HG02623 (cell line): ENCODE data around the gene CMTM2.
"Not testable (repeated sequence)": the region's sequence is repeated elsewhere in the genome, so short reads cannot be mapped to it uniquely, and the experiment has no call there.

ENCODE experiments used
- ATAC-seq: cut with Tn5 transposase; IDR thresholded peaks from one replicate; pipeline ENCODE4 v1.9.1; 2021; ENCODE audit warnings: moderate library complexity; ENCODE audit not compliant: unreplicated experiment

CMTM2 gene

GRCh38 chr16:66552286-66553177 lies 26.7 kb upstream of the CMTM2 start, which contains the start of gene CKLF:
Gene CKLF (plus strand): TSS chr16:66552576. CDS start chr16:66552716, 140 bp downstream.
- peak; percentile 77 for ATAC-seq

GRCh38 chr16:66553223-66553622 lies 26.0 kb upstream of the CMTM2 start:
- ATAC-seq, result no peak

- ATAC-seq, result no peak
Measured at GRCh38 chr16:66554021-66554420, 25.2 kb upstream of the CMTM2 start.

GRCh38 chr16:66554495-66554894 lies 24.8 kb upstream of the CMTM2 start:
- no peak for ATAC-seq

- ATAC-seq, result no peak
Measured at GRCh38 chr16:66560107-66560506, 19.2 kb upstream of the CMTM2 start.

DNA sequence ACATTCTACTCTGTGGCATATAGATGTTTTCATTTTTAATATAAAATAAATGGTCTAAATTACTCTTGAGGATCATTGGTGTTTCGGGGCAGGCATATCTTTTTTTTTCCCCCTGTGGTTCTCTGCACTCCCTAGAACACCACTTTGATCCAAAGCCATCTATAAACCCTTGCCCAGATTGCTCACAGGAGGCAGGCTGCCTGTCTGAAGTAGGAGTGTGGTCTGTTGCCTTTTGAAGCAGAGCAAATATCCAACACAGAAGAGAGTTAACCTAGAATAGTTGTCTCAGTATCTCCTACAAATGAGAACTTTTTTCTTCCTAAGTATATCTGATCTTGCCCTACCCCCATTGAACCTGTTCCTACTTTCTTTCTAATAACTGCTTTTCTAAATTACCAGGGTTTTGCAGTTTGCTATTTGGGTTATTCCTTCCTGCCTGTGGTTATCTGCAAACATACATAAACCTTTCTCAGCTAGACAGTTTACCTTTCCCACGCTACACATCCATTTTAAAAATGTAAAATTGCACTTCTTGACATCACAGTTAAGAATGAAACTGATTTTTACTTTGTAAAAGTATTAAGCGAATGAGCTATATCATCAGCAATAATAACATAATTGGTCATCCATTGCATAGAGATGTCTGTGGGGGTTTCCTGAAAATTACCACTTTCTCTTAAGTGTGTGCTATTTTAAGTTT lies 17.7 kb upstream of the CMTM2 start:
- no peak for ATAC-seq

DNA sequence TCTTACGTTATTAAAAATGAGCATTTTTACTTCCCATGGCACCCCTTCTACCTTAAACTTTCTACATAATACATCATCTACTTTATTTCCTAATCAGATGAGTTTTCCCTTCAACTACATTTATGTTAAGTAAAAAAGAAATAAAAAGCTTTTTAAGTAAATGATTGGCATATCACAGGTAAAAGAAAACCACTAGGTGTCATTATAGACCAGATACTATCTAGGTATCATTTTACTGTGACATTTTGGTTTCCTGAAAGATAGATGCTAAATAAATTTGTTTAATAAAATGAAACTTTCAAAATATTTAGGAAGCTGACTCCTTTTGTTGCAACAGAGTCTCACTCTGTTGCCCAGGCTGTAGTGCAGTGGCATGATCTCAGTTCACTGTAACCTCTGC lies 16.9 kb upstream of the CMTM2 start:
- ATAC-seq, result no peak

DNA sequence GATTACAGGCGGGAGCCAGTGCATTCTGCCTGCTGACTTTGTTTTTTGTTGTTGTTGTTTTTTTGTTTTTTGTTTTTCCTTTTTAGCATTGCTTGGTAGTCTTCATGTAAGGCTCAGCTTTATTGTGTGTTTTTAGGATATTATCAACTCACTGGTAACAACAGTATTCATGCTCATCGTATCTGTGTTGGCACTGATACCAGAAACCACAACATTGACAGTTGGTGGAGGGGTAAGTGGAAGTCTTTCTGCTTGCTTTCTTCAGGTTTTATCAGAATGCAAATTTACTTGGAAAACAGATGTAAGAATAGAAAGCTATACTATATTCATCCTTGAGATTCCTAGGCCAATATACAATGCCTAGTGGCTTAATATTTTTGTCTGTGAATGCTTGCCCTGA lies 16.3 kb upstream of the CMTM2 start:
- ATAC-seq, result no peak

DNA sequence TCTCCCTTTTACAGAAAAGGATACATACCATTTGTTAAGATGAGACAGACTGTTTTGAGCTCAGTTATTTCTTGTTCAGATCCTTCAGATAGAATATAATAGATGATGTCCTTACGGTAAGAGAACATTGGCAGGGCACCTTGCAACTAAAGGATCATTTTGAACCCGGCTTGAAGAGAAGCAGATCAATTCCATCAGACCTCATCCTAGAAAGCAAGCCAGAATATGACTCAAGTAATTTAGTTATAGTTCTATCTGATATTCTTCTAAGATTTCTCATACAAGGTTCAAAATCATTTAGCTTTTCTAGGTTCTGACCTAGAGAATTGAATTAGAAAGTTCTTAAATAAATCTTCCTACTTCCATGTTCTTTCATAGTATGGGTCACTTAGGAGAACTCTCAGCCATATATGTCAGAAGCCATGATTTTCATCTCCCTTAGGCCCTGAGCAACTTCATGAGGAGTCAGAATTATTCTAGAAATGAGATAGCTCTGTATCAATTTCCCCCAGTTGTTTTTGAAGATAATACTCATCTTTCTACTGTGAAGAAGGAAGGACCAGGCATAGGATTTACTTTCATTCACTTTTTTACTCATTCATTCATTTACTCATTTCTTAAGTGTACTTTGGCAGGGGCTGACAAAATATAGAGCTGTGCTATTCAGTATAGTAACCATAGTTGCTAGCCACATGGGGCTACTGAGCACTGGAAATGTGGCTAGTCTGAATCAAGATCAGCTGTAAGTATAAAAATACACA lies 15.5 kb upstream of the CMTM2 start:
- no peak for ATAC-seq

DNA sequence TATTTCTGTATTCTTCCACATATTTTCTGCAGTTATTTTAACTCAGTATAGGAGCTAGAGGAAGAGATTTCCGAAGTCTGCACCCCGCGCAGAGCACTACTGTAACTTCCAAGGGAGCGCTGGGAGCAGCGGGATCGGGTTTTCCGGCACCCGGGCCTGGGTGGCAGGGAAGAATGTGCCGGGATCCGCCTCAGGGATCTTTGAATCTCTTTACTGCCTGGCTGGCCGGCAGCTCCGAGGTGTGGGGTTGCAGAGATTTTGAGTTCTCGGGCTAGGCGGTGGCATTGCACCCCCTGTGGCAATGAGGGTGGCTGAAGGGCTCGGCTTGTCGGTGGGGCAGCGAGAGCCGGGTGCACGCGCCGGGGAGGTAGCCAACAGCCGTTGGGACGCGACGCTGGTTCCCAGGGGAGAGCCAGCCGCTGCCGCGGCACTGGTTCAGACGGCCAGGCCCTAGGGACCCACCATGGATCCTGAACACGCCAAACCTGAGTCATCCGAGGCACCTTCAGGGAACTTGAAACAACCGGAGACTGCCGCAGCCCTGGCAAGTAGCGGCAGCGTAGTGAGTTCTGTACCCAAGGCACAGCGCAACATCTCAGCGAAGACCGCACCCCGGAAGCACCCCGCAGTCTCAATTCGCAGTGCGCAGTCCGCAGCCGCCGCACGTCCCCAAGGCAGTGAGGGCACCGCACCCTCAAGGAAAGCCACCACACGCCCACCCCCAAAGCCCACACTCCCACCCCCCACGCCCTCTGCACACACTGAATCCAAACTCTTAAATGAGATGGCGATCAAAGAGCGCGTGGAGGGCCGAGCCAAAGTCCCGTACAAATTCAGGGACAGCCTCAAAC lies 13.0 kb upstream of the CMTM2 start, which contains the start of gene CMTM1:
Gene CMTM1 (plus strand): TSS at position 389 of the 851 bp plus-strand sequence. CDS start 75 bp downstream, at position 464.
- ATAC-seq, result no peak

DNA sequence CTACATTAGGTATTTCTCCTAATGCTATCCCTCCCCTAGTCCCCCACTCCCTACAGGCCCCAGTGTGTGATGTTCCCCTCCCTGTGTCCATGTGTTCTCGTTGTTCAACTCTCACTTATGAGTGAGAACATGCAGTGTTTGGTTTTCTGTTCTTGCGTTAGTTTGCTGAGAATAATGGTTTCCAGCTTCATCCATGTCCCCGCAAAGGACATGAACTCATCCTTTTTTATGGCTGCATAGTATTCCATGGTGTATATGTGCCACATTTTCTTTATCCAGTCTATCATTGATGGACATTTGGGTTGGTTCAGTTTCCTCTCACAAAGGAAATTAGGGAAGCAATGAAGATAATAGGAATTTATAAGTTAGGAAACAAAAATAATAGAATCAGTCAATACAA lies 12.0 kb upstream of the CMTM2 start:
- ATAC-seq, result not testable (repeated sequence)

GRCh38 chr16:66568355-66568754 lies 10.9 kb upstream of the CMTM2 start:
- no peak for ATAC-seq

- no peak for ATAC-seq
Measured at GRCh38 chr16:66569131-66569530, 10.1 kb upstream of the CMTM2 start.

- ATAC-seq, result no peak
Measured at GRCh38 chr16:66569827-66570405, 9.3 kb upstream of the CMTM2 start.

- no peak for ATAC-seq
Measured at GRCh38 chr16:66572356-66572755, 6.9 kb upstream of the CMTM2 start.

DNA sequence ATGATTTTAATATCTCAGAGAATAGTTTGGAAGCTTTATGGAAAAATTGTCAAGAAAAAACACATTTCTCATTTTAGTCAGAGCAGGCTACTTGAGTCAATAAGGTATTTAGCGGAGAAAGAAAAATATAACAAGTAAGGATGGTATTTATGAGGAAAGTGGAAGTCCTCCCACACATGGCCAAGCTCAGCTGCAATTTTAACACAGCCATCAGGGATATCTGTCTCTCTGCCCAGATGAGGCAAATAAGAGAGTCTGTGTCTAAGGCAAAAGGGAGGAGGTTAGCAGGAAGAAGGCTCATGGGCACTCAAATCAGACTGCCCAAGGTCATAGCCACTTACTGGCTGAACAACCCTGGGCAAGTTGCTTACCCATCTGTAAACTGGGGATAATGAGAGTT lies 5.2 kb upstream of the CMTM2 start:
- no peak for ATAC-seq

- no peak for ATAC-seq
Measured at GRCh38 chr16:66574531-66574930, 4.7 kb upstream of the CMTM2 start.

DNA sequence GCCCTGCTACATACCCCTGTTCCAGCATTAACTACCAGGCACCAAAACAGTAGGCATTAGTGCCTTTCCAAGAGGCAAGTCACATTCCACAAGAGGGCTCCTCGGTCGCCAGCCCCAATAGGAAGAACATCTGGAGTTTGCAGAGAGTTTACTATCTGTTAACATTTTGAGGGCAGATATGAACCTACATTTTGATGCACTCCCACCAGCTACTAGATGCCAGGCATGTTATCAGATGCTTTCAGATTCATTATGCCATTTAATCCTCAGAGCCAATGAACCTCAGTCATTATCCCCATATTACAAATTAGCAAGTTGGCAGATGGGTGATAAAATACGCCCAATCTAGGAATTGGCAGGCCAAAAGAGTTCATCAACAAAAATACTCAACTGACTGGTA lies 4.2 kb upstream of the CMTM2 start:
- ATAC-seq, result no peak

- no peak for ATAC-seq
Measured at GRCh38 chr16:66576296-66576695, 3.0 kb upstream of the CMTM2 start.

- no peak for ATAC-seq
Measured at GRCh38 chr16:66580605-66581209, 1.4 kb downstream of the CMTM2 start.
